ENCODE results near the gene ZNF792. TPM values are rescaled to one million over a fixed set of nuclear protein-coding genes. Genes with fewer than 3 reads are reported as not detected.

ZNF792 gene
- 1.5 and 2.1 TPM in 2 replicates for polyA plus RNA-seq (2012; rRNA removed)
- 1.2 and 1.7 TPM in 2 replicates for polyA plus RNA-seq (2012; cell fraction: cytosol; rRNA removed)
- polyA plus RNA-seq (2012; cell fraction: nucleus; rRNA removed): 1.9 and 2.5 TPM in 2 replicates

DNA sequence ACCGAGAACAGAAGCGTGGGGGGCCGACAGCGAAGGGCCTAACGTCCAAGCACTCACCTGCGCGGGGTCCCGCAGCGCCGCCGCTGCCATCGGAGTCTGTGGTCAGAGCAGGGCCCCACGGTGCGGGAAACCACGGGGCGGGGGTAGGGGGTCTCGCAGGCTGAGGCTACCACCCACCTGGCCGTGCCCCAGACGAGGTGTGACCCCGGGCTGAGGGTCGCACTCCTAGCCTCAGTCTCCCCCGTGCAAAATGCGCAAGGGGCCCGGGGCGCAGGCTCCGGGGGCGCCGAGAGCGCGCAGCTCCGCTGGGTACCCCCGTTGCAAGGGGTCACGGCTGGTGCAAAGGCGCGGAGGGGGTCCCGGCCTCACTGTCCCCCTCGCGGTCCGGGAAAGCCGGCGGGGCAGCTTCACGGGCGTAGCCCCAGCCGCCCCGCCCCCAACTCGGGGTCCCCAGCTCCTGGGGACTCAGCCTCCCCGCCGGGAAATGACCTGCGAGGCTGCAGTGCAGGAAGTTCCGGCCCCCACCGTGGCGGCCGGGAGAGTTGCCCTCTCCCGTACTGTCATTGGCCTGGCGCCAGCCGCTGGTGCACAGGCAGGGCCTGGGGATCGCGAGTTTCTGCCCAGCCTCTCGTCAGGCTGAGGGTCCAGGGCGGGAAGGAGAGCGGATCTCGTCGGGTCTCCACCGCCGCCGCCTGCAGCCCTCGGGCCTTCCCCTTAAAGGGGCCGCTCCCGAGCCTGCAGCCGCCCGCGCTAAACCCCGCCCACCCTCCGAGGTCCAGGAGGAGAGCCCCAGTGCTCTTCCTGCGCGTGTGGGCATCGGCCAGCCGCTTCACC lies at the start of gene ZNF792:
TSS of gene ZNF792 (minus strand) at position 657 of the 834 bp plus-strand sequence. CDS start at position 90, 567 bp downstream.
- H3K4me1 ChIP-seq (ENCODE audit: control insufficient read depth in 1 of 2, insufficient read depth in 2 of 2, low read depth in 1 of 2, low read length in 1 of 2): peaks cover 0 to 21% of the 10 kb centered on the region in 2 experiments; a peak in 2 of 4 replicates
- no peaks in the 10 kb centered on the region for H4K20me1 ChIP-seq (ENCODE audit: insufficient read depth)
- peaks cover 11 to 19% of the 10 kb centered on the region in 2 experiments for H3K36me3 ChIP-seq (replicated peaks in 1 of 2; ENCODE audit: control insufficient read depth in 1 of 2, insufficient read depth in 2 of 2, low read length in 1 of 2)
- H3K9ac ChIP-seq: peak within 1 kb of the TSS; percentile 68
- H3K27ac ChIP-seq (ENCODE audit: low read depth in 2 of 2, low read length in 1 of 2): peak within 1 kb of the TSS in 1 of 2 experiments; percentile 94; a peak in 2 of 4 replicates
- H3F3A ChIP-seq (replicated peaks; ENCODE audit: insufficient read depth): no peaks in the 10 kb centered on the region
- H3K4me2 ChIP-seq: peak within 1 kb of the TSS; percentile 97
- peak within 1 kb of the TSS; percentile 95 for H3K4me3 ChIP-seq (ENCODE audit: low read depth in 2 of 2, low read length in 1 of 2)
- ChIA-PET CTCF (interaction anchor here (0.9 to 4.0 kb wide), 3 partner anchors 8 to 116 kb away, joined by 3 to 32 read pairs (median 5); no protein-coding TSS in a partner anchor), POLR2A (interaction anchor here (0.6 to 1.3 kb wide), 4 partner anchors 38 to 286 kb away, joined by 3 to 4 read pairs (median 4); partner anchors contain the start of gene ZNF302)
- DNase-seq: peak; percentile 91
- peaks cover 23% of the 10 kb centered on the region; the same call in 1 of the 2 replicates for H3K79me2 ChIP-seq (ENCODE audit: insufficient read depth)
- peak within 1 kb of the TSS; percentile 95 for H2AFZ ChIP-seq (ENCODE audit: low read depth)
- 27% methylated on average over 19 of the region's 78 CpGs for WGBS (ENCODE audit: low lambda C conversion rate)
- no peaks in the 10 kb centered on the region for H3K9me2 ChIP-seq
- H3K27me3 ChIP-seq (ENCODE audit: insufficient read depth): no peaks in the 10 kb centered on the region
- H3K9me3 ChIP-seq: no peaks in the 10 kb centered on the region
- TF ChIP-seq POLR2AphosphoS5 (IDR thresholded peaks at IDR 0.05; ENCODE audit: low read depth, low read length) (peak; percentile 46; the same call in 1 of the 2 replicates), ELF1 (IDR thresholded peaks at IDR 0.05) (no peak), RAD21 (IDR thresholded peaks at IDR 0.05; ENCODE audit: low read length) (no peak), JUND (IDR thresholded peaks at IDR 0.05) (no peak), NFIC (IDR thresholded peaks at IDR 0.05; ENCODE audit: borderline replicate concordance) (peak; percentile 44; the same call in 1 of the 2 replicates), FOXJ3 (CRISPR knock-in tag; IDR thresholded peaks at IDR 0.05) (no peak), SIN3A (IDR thresholded peaks at IDR 0.05; ENCODE audit: borderline replicate concordance, low read depth, low read length) (no peak), GABPA (IDR thresholded peaks at IDR 0.05; ENCODE audit: low read depth) (peak; percentile 66), EP300 (IDR thresholded peaks at IDR 0.05; ENCODE audit: borderline replicate concordance in 1 of 2, low read depth in 1 of 2, low read length in 1 of 2) (no peak), EZH2phosphoT487 (IDR thresholded peaks at IDR 0.05; ENCODE audit: borderline replicate concordance, low read depth) (no peak), SMC3 (IDR thresholded peaks at IDR 0.05; ENCODE audit: low read depth, low read length) (no peak), NRF1 (IDR thresholded peaks at IDR 0.05; ENCODE audit: low read depth, low read length) (no peak), MEF2A (IDR thresholded peaks at IDR 0.05; ENCODE audit: borderline replicate concordance, low read depth) (no peak), RFX5 (IDR thresholded peaks at IDR 0.05; ENCODE audit: low read length) (no peak), TAF1 (IDR thresholded peaks at IDR 0.05; ENCODE audit: borderline replicate concordance, low read depth, low read length) (0 out of 2 replicates have a peak, but pooled peaks have one; percentile 22), TCF12 (IDR thresholded peaks at IDR 0.05) (no peak), CHD2 (IDR thresholded peaks at IDR 0.05; ENCODE audit: low read length, partially characterized antibody) (peak; percentile 68)
- TF ChIP-seq, protein P1, sequence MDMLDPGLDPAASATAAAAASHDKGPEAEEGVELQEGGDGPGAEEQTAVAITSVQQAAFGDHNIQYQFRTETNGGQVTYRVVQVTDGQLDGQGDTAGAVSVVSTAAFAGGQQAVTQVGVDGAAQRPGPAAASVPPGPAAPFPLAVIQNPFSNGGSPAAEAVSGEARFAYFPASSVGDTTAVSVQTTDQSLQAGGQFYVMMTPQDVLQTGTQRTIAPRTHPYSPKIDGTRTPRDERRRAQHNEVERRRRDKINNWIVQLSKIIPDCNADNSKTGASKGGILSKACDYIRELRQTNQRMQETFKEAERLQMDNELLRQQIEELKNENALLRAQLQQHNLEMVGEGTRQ (IDR thresholded peaks at IDR 0.05; ENCODE audit: borderline replicate concordance, low read depth, low read length): no peak
- TF ChIP-seq, protein P2, sequence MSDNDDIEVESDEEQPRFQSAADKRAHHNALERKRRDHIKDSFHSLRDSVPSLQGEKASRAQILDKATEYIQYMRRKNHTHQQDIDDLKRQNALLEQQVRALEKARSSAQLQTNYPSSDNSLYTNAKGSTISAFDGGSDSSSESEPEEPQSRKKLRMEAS (IDR thresholded peaks at IDR 0.05; ENCODE audit: low read depth): 0 out of 2 replicates have a peak, but pooled peaks have one; percentile 24
- TF ChIP-seq, protein P3, sequence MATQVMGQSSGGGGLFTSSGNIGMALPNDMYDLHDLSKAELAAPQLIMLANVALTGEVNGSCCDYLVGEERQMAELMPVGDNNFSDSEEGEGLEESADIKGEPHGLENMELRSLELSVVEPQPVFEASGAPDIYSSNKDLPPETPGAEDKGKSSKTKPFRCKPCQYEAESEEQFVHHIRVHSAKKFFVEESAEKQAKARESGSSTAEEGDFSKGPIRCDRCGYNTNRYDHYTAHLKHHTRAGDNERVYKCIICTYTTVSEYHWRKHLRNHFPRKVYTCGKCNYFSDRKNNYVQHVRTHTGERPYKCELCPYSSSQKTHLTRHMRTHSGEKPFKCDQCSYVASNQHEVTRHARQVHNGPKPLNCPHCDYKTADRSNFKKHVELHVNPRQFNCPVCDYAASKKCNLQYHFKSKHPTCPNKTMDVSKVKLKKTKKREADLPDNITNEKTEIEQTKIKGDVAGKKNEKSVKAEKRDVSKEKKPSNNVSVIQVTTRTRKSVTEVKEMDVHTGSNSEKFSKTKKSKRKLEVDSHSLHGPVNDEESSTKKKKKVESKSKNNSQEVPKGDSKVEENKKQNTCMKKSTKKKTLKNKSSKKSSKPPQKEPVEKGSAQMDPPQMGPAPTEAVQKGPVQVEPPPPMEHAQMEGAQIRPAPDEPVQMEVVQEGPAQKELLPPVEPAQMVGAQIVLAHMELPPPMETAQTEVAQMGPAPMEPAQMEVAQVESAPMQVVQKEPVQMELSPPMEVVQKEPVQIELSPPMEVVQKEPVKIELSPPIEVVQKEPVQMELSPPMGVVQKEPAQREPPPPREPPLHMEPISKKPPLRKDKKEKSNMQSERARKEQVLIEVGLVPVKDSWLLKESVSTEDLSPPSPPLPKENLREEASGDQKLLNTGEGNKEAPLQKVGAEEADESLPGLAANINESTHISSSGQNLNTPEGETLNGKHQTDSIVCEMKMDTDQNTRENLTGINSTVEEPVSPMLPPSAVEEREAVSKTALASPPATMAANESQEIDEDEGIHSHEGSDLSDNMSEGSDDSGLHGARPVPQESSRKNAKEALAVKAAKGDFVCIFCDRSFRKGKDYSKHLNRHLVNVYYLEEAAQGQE (IDR thresholded peaks at IDR 0.05; ENCODE audit: low read depth, low read length): no peak
- TF ChIP-seq, protein P4, sequence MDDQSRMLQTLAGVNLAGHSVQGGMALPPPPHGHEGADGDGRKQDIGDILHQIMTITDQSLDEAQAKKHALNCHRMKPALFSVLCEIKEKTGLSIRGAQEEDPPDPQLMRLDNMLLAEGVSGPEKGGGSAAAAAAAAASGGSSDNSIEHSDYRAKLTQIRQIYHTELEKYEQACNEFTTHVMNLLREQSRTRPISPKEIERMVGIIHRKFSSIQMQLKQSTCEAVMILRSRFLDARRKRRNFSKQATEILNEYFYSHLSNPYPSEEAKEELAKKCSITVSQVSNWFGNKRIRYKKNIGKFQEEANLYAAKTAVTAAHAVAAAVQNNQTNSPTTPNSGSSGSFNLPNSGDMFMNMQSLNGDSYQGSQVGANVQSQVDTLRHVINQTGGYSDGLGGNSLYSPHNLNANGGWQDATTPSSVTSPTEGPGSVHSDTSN (IDR thresholded peaks at IDR 0.05): no peak
- TF ChIP-seq, protein P5, sequence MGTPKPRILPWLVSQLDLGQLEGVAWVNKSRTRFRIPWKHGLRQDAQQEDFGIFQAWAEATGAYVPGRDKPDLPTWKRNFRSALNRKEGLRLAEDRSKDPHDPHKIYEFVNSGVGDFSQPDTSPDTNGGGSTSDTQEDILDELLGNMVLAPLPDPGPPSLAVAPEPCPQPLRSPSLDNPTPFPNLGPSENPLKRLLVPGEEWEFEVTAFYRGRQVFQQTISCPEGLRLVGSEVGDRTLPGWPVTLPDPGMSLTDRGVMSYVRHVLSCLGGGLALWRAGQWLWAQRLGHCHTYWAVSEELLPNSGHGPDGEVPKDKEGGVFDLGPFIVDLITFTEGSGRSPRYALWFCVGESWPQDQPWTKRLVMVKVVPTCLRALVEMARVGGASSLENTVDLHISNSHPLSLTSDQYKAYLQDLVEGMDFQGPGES (IDR thresholded peaks at IDR 0.05; ENCODE audit: low read depth, low read length): no peak
- TF ChIP-seq, protein P6, sequence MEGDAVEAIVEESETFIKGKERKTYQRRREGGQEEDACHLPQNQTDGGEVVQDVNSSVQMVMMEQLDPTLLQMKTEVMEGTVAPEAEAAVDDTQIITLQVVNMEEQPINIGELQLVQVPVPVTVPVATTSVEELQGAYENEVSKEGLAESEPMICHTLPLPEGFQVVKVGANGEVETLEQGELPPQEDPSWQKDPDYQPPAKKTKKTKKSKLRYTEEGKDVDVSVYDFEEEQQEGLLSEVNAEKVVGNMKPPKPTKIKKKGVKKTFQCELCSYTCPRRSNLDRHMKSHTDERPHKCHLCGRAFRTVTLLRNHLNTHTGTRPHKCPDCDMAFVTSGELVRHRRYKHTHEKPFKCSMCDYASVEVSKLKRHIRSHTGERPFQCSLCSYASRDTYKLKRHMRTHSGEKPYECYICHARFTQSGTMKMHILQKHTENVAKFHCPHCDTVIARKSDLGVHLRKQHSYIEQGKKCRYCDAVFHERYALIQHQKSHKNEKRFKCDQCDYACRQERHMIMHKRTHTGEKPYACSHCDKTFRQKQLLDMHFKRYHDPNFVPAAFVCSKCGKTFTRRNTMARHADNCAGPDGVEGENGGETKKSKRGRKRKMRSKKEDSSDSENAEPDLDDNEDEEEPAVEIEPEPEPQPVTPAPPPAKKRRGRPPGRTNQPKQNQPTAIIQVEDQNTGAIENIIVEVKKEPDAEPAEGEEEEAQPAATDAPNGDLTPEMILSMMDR (IDR thresholded peaks at IDR 0.05): no peak

All from SK-N-SH (cell line).